ENCODE results near the gene LRRC37A3.
A peak's percentile ranks its signal among the peaks of the same experiment; 100 is the strongest.
"Not testable (repeated sequence)": the region's sequence is repeated elsewhere in the genome, so short reads cannot be mapped to it uniquely, and the experiment has no call there.

The LRRC37A3 gene

GRCh38 chr17:64846892-64847291, 72.4 kb downstream of the LRRC37A3 start:
- H3K36me3 ChIP-seq (ENCODE audit: control insufficient read depth, insufficient read depth, low read length); H3K27me3 ChIP-seq (ENCODE audit: control insufficient read depth, insufficient read depth, low read length); H3K4me1 ChIP-seq (ENCODE audit: control insufficient read depth, insufficient read depth, low read length); H3K4me3 ChIP-seq (ENCODE audit: low read depth, low read length); H3K9ac ChIP-seq (ENCODE audit: low read depth, low read length); H3K9me3 ChIP-seq (ENCODE audit: control insufficient read depth, insufficient read depth, low read length): not testable (repeated sequence)

- not testable (repeated sequence) for H3K27me3 ChIP-seq (ENCODE audit: control insufficient read depth, insufficient read depth, low read length); H3K9ac ChIP-seq (ENCODE audit: low read depth, low read length); H3K4me1 ChIP-seq (ENCODE audit: control insufficient read depth, insufficient read depth, low read length); H3K9me3 ChIP-seq (ENCODE audit: control insufficient read depth, insufficient read depth, low read length); H3K36me3 ChIP-seq (ENCODE audit: control insufficient read depth, insufficient read depth, low read length); H3K4me3 ChIP-seq (ENCODE audit: low read depth, low read length)
Observed at GRCh38 chr17:64843918-64844317, 75.4 kb downstream of the LRRC37A3 start.

- not testable (repeated sequence) for H3K9me3 ChIP-seq (ENCODE audit: control insufficient read depth, insufficient read depth, low read length); H3K27me3 ChIP-seq (ENCODE audit: control insufficient read depth, insufficient read depth, low read length); H3K4me3 ChIP-seq (ENCODE audit: low read depth, low read length); H3K9ac ChIP-seq (ENCODE audit: low read depth, low read length); H3K4me1 ChIP-seq (ENCODE audit: control insufficient read depth, insufficient read depth, low read length); H3K36me3 ChIP-seq (ENCODE audit: control insufficient read depth, insufficient read depth, low read length)
Observed at GRCh38 chr17:64842900-64843299, 76.4 kb downstream of the LRRC37A3 start.

GRCh38 chr17:64840960-64841359, 78.3 kb downstream of the LRRC37A3 start:
- not testable (repeated sequence) for H3K36me3 ChIP-seq (ENCODE audit: control insufficient read depth, insufficient read depth, low read length); H3K27me3 ChIP-seq (ENCODE audit: control insufficient read depth, insufficient read depth, low read length); H3K4me1 ChIP-seq (ENCODE audit: control insufficient read depth, insufficient read depth, low read length)

GRCh38 chr17:64838513-64838912, 80.8 kb downstream of the LRRC37A3 start:
- not testable (repeated sequence) for H3K4me1 ChIP-seq (ENCODE audit: control insufficient read depth, insufficient read depth, low read length); H3K4me3 ChIP-seq (ENCODE audit: low read depth, low read length); H3K9ac ChIP-seq (ENCODE audit: low read depth, low read length); H3K27me3 ChIP-seq (ENCODE audit: control insufficient read depth, insufficient read depth, low read length); H3K9me3 ChIP-seq (ENCODE audit: control insufficient read depth, insufficient read depth, low read length); H3K36me3 ChIP-seq (ENCODE audit: control insufficient read depth, insufficient read depth, low read length)

More at GRCh38 chr17:64840960-64841359, 78.3 kb downstream of the LRRC37A3 start:
- H3K9me3 ChIP-seq (ENCODE audit: control insufficient read depth, insufficient read depth, low read length); H3K4me3 ChIP-seq (ENCODE audit: low read depth, low read length); H3K9ac ChIP-seq (ENCODE audit: low read depth, low read length): not testable (repeated sequence)

GRCh38 chr17:64837018-64837761, 82.1 kb downstream of the LRRC37A3 start:
- H3K4me3 ChIP-seq (ENCODE audit: low read depth, low read length): peak overlapping the region; percentile 60
- not testable (repeated sequence) for H3K36me3 ChIP-seq (ENCODE audit: control insufficient read depth, insufficient read depth, low read length); H3K9me3 ChIP-seq (ENCODE audit: control insufficient read depth, insufficient read depth, low read length); H3K4me1 ChIP-seq (ENCODE audit: control insufficient read depth, insufficient read depth, low read length); H3K27me3 ChIP-seq (ENCODE audit: control insufficient read depth, insufficient read depth, low read length); H3K9ac ChIP-seq (ENCODE audit: low read depth, low read length)

GRCh38 chr17:64836623-64837017, 82.7 kb downstream of the LRRC37A3 start:
- H3K9ac ChIP-seq (ENCODE audit: low read depth, low read length); H3K4me1 ChIP-seq (ENCODE audit: control insufficient read depth, insufficient read depth, low read length); H3K36me3 ChIP-seq (ENCODE audit: control insufficient read depth, insufficient read depth, low read length); H3K9me3 ChIP-seq (ENCODE audit: control insufficient read depth, insufficient read depth, low read length); H3K27me3 ChIP-seq (ENCODE audit: control insufficient read depth, insufficient read depth, low read length): not testable (repeated sequence)
- peak overlapping the region; percentile 60 for H3K4me3 ChIP-seq (ENCODE audit: low read depth, low read length)

- H3K4me3 ChIP-seq (ENCODE audit: low read depth, low read length); H3K4me1 ChIP-seq (ENCODE audit: control insufficient read depth, insufficient read depth, low read length); H3K36me3 ChIP-seq (ENCODE audit: control insufficient read depth, insufficient read depth, low read length); H3K9ac ChIP-seq (ENCODE audit: low read depth, low read length); H3K9me3 ChIP-seq (ENCODE audit: control insufficient read depth, insufficient read depth, low read length); H3K27me3 ChIP-seq (ENCODE audit: control insufficient read depth, insufficient read depth, low read length): not testable (repeated sequence)
Observed at GRCh38 chr17:64834060-64834459, 85.2 kb downstream of the LRRC37A3 start.

- H3K4me1 ChIP-seq (ENCODE audit: control insufficient read depth, insufficient read depth, low read length); H3K9ac ChIP-seq (ENCODE audit: low read depth, low read length); H3K36me3 ChIP-seq (ENCODE audit: control insufficient read depth, insufficient read depth, low read length); H3K27me3 ChIP-seq (ENCODE audit: control insufficient read depth, insufficient read depth, low read length); H3K4me3 ChIP-seq (ENCODE audit: low read depth, low read length); H3K9me3 ChIP-seq (ENCODE audit: control insufficient read depth, insufficient read depth, low read length): not testable (repeated sequence)
Observed at GRCh38 chr17:64830631-64831040, 88.6 kb downstream of the LRRC37A3 start.

GRCh38 chr17:64829824-64830630, 89.3 kb downstream of the LRRC37A3 start:
- not testable (repeated sequence) for H3K4me1 ChIP-seq (ENCODE audit: control insufficient read depth, insufficient read depth, low read length); H3K27me3 ChIP-seq (ENCODE audit: control insufficient read depth, insufficient read depth, low read length); H3K9me3 ChIP-seq (ENCODE audit: control insufficient read depth, insufficient read depth, low read length); H3K36me3 ChIP-seq (ENCODE audit: control insufficient read depth, insufficient read depth, low read length); H3K4me3 ChIP-seq (ENCODE audit: low read depth, low read length); H3K9ac ChIP-seq (ENCODE audit: low read depth, low read length)

GRCh38 chr17:64829068-64829467, 90.2 kb downstream of the LRRC37A3 start:
- H3K36me3 ChIP-seq (ENCODE audit: control insufficient read depth, insufficient read depth, low read length); H3K4me3 ChIP-seq (ENCODE audit: low read depth, low read length); H3K9ac ChIP-seq (ENCODE audit: low read depth, low read length); H3K4me1 ChIP-seq (ENCODE audit: control insufficient read depth, insufficient read depth, low read length); H3K27me3 ChIP-seq (ENCODE audit: control insufficient read depth, insufficient read depth, low read length); H3K9me3 ChIP-seq (ENCODE audit: control insufficient read depth, insufficient read depth, low read length): not testable (repeated sequence)

- not testable (repeated sequence) for H3K4me3 ChIP-seq (ENCODE audit: low read depth, low read length); H3K9me3 ChIP-seq (ENCODE audit: control insufficient read depth, insufficient read depth, low read length); H3K4me1 ChIP-seq (ENCODE audit: control insufficient read depth, insufficient read depth, low read length); H3K9ac ChIP-seq (ENCODE audit: low read depth, low read length); H3K27me3 ChIP-seq (ENCODE audit: control insufficient read depth, insufficient read depth, low read length); H3K36me3 ChIP-seq (ENCODE audit: control insufficient read depth, insufficient read depth, low read length)
Observed at GRCh38 chr17:64818904-64819303, 100.4 kb downstream of the LRRC37A3 start.
